Measurements from ENCODE around the gene ANKRD11. TPM values are rescaled to one million over a fixed set of nuclear protein-coding genes. Genes with fewer than 3 reads are reported as not detected.

Gene ANKRD11
- total RNA-seq, 1 experiment from 2014 or later, result 99.4 TPM

DNA sequence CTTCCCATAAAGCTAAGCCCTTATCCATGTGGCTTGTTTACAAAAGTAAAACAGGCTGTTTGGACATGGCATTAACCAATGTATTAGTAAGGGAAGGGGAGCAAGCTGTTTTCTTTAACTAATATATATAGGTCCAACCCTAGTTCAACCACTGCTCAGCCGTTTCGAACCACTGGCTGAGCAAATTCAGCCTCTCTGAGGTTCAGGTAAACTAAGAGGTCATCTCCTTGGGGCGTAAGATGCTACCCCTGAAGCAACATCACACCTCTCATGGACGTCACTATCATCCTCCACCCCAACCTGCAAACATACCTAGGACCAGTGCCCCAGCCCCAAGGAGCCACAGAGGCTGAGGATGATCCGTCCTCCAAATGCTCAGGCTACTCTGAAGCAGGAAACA is 45.2 kb downstream of the ANKRD11 start:
- in situ Hi-C loops (cut with HindIII; ENCODE audit: low pct_unique_long_range_greater_than_20kb, low sequenced_read_pairs) (no loop called here), intact Hi-C loops (cut with micrococcal nuclease; ENCODE audit: unreplicated experiment) (no loop called here)
- ChIA-PET POLR2A (no interaction called here), CTCF (no interaction called here)
- Histone ChIP-seq H3K4me1 (ENCODE audit: control insufficient read depth, insufficient read depth, low read length) (peaks cover 58% of the 10 kb centered on the region), H3K27me3 (ENCODE audit: control insufficient read depth, insufficient read depth, low read length) (no peaks in the 10 kb centered on the region), H3K27ac (ENCODE audit: low read length) (no peak overlapping the region), H3K4me3 (ENCODE audit: low read depth in 2 of 2, low read length in 2 of 2) (no peak overlapping the region), H3K36me3 (ENCODE audit: control insufficient read depth, insufficient read depth, low read length) (no peaks in the 10 kb centered on the region), H3K9me3 (ENCODE audit: control insufficient read depth, insufficient read depth, low read depth, low read length) (no peaks in the 10 kb centered on the region)
- no peak for DNase-seq (ENCODE audit: low read depth, low spot score)
- no peak for TF ChIP-seq SIN3A (IDR thresholded peaks at IDR 0.05; ENCODE audit: borderline replicate concordance, insufficient read depth, low read depth, low read length)
- TF ChIP-seq REST (IDR thresholded peaks at IDR 0.05; ENCODE audit: insufficient read depth in 1 of 2, low read depth in 2 of 2, low read length in 1 of 2), result no peak
- TF ChIP-seq CTCF (IDR thresholded peaks at IDR 0.05), result no peak
- no peak for TF ChIP-seq POLR2AphosphoS5 (IDR thresholded peaks at IDR 0.05; ENCODE audit: low read depth, low read length)
- TF ChIP-seq TCF7L2 (IDR thresholded peaks at IDR 0.05; ENCODE audit: low read depth, low read length), result no peak
- no peak for ATAC-seq
- BruUV-seq (replicated peaks), result no TSS peak

GRCh38 chr16:89444728-89445127 is 45.6 kb downstream of the ANKRD11 start:
- ChIA-PET POLR2A (no interaction called here), CTCF (interaction anchor here (0.6 kb wide), 1 partner anchor 12 kb away, joined by 6 read pairs; no protein-coding TSS in a partner anchor)
- DNase-seq (ENCODE audit: low read depth, low spot score) (no peak), ATAC-seq (peak; percentile 8; the same call in 1 of the 2 replicates)
- BruUV-seq (replicated peaks), result no TSS peak
- no peaks in the 10 kb centered on the region for H3K27me3 ChIP-seq (ENCODE audit: control insufficient read depth, insufficient read depth, low read length)
- no peaks in the 10 kb centered on the region for H3K9me3 ChIP-seq (ENCODE audit: control insufficient read depth, insufficient read depth, low read depth, low read length)
- H3K4me1 ChIP-seq (ENCODE audit: control insufficient read depth, insufficient read depth, low read length), result peaks cover 61% of the 10 kb centered on the region
- no peak overlapping the region for H3K4me3 ChIP-seq (ENCODE audit: low read depth in 2 of 2, low read length in 2 of 2)
- in situ Hi-C loops (cut with HindIII; ENCODE audit: low pct_unique_long_range_greater_than_20kb, low sequenced_read_pairs) (no loop called here), intact Hi-C loops (cut with micrococcal nuclease; ENCODE audit: unreplicated experiment) (no loop called here)
- TF ChIP-seq SIN3A (IDR thresholded peaks at IDR 0.05; ENCODE audit: borderline replicate concordance, insufficient read depth, low read depth, low read length), result no peak
- no peaks in the 10 kb centered on the region for H3K36me3 ChIP-seq (ENCODE audit: control insufficient read depth, insufficient read depth, low read length)
- H3K27ac ChIP-seq (ENCODE audit: low read length), result no peak overlapping the region; the same call in 1 of the 2 replicates

DNA sequence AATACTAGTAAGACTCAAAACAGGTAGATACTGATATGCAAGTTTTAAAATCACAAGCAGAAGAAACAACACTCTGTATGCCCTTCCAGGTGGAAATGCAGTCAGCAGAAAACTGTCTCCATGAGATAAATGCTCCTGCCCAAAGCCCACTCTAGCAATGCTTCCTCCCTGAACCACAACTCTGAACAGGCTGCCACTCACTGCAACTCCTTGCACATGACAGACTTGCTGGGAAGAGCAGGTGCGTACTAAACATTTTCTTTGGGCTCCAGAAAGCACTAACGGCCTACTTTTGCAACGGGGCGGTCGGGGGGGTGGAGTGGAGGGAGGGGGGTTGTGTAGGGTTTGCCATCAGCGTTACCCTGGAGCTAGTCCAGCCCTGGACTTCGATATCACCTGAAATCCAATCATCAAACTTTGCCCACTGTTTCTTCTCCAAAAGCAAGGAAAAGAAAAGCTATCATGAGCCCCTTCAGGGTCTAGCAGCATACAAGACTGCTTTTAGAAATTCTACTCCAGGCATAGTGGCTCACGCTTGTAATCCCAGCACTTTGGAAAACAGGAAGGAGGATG is 46.1 kb downstream of the ANKRD11 start:
- TF ChIP-seq POLR2AphosphoS5 (IDR thresholded peaks at IDR 0.05; ENCODE audit: low read depth, low read length) (no peak), SIN3A (IDR thresholded peaks at IDR 0.05; ENCODE audit: borderline replicate concordance, insufficient read depth, low read depth, low read length) (no peak), TCF7L2 (IDR thresholded peaks at IDR 0.05; ENCODE audit: low read depth, low read length) (no peak)
- no TSS peak for BruUV-seq (replicated peaks)
- Histone ChIP-seq H3K36me3 (ENCODE audit: control insufficient read depth, insufficient read depth, low read length) (no peaks in the 10 kb centered on the region), H3K27me3 (ENCODE audit: control insufficient read depth, insufficient read depth, low read length) (no peaks in the 10 kb centered on the region), H3K27ac (ENCODE audit: low read length) (no peak overlapping the region; the same call in 1 of the 2 replicates), H3K4me3 (ENCODE audit: low read depth in 2 of 2, low read length in 2 of 2) (no peak overlapping the region), H3K9me3 (ENCODE audit: control insufficient read depth, insufficient read depth, low read depth, low read length) (no peaks in the 10 kb centered on the region), H3K4me1 (ENCODE audit: control insufficient read depth, insufficient read depth, low read length) (peaks cover 63% of the 10 kb centered on the region)
- POLR2A ChIA-PET, result no interaction called here
- in situ Hi-C loops (cut with HindIII; ENCODE audit: low pct_unique_long_range_greater_than_20kb, low sequenced_read_pairs) (no loop called here), intact Hi-C loops (cut with micrococcal nuclease; ENCODE audit: unreplicated experiment) (no loop called here)
- no peak for ATAC-seq
- no peak for DNase-seq (ENCODE audit: low read depth, low spot score)
- CTCF ChIA-PET, result interaction anchor here (0.6 kb wide), 1 partner anchor 12 kb away, joined by 6 read pairs; no protein-coding TSS in a partner anchor

Data from Panc1 (cell line).